HUDEP-2 (cell line): ENCODE results near the gene GNPTG.
"Not testable (repeated sequence)": the region's sequence is repeated elsewhere in the genome, so short reads cannot be mapped to it uniquely, and the experiment has no call there.

ENCODE experiments used
- DNase-seq, 76 experiments: peaks; one replicate each; lab custom pipeline; 2025; ENCODE audit not compliant: unreplicated experiment in 76 of 76; lab: John Stamatoyannopoulos, UW

Gene GNPTG

DNA sequence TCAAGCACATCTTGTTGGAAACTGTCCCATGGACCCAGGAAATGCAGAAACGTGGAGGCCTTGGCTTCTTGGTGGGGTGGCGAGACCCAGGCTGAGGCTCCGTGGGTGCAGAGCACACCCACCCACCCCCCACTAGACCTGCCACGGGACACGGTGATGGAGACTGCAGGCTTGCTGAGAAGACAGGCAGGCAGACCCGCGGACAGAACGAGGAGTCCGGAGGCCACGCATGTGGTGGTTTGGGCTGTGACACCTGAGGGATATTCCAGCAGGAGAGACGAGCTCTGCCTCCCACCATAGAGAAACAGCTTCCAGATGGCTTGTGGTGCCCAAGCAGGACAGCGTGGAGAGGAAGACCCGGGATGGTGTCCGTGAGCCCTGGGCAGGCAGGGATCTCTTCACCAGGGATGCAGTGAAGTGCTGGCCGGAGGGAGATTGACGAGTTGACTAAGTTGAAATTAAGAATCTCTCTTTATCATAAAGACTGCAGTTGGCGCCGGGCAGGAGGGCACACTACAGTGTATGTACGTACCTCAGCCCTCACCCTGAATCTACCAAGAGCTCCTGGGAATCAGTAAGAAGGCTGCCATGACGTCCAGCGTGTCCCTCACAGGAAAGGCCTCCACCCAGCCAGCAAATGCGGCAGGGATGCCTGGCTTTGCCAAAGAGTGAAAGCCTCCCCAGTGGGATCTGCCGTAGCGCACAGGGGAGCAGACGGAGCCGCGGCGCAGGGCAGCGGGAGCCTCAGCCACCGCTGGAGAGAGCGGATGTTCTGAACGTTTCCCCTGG is 34.1 kb upstream of the GNPTG start:
- DNase-seq, result no peak

DNA sequence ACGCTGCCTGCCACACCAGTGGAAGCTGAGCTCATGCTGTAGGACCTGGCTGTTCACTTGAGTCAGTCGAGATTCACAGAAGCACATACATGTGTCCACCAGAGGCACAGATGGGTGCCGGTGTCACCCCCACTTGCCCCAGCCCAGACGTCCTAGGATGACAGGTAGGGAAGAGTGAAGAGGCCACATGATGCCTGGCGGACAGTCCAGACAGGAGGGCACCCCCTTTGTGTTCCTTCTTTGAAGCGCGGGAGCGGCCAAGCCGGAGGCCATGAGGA is 33.5 kb upstream of the GNPTG start:
- DNase-seq, result no peak

DNA sequence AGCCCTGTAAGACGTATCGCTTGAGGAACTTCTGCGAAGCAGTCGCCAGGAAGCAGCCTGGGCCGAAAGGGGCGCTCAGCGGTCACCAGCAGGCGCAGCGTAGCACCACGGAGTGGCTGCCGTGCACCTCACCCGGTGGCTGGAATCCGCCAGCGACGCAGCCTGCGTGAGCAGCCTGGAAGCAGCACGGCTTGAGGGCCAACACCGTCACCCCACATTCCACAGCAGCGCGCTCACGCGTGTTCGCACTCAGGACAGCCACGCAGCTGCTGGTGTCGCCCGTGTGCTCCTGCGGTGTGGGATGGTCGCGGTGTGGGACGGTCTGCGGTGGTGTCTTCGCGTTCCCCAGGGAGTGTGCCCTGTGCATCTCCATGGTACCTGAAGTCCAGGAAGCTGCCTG is 32.7 kb upstream of the GNPTG start:
- no peak for DNase-seq

DNA sequence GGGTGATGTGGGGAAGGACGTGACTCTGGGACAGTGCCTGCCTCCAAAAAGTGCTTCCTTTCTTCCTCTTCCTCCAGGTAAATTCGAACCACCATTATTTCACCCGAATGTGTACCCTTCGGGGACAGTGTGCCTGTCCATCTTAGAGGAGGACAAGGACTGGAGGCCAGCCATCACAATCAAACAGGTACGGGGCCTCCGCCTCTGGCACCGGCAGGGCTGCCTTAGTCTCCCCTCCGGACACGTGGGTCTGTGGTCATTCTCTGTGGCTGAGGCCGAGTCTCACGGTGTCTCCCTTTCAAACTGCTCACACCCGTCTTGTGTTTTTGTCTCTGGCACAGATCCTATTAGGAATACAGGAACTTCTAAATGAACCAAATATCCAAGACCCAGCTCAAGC is 31.6 kb upstream of the GNPTG start:
- no peak for DNase-seq

DNA sequence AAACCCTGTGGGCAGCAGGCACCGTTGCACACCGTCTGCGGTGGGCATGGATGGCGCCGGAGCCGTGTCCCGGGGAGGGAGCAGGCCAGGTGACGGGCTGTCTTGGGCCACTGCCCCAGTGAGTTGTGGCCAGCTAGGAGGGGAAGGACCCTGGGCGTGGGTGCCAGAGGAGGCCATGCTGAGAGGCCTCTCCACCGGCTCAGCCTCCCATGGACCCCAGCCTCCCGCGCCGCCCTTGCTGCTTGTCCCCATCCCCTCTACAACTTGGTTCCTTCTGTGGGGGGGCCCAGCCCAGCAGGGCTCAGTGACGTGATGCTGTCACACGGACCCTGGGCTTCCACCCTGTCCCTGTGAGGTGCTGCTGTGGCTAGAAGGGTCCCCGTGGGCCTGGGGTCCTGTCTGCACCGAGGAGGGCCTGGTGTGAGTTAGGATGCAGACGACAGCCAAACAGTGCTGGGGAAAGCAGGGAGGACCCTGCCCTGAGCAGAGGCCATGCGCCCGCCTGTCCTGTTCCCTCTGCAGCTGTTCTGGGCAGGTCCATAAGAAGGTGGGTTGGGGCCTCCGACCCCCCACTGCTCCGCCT is 31.0 kb upstream of the GNPTG start:
- DNase-seq, result no peak

DNA sequence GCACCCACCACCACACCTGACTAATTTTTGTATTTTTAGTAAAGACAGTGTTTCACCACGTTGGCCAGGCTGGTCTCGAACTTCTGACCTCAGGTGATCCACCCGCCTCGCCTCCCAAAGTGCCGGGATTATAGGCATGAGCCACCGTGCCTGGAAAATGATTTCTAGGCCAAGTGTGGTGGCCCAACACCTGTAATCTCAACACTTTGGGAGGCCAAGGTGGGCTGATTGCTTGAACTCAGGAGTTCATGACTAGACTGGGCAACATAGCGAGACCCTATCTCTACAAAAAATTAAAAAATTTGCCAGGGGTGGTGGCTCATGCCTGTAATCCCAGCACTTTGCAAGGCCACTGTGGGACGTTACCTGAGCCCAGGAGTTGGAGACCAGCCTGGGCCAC is 29.3 kb upstream of the GNPTG start:
- no peak for DNase-seq

DNA sequence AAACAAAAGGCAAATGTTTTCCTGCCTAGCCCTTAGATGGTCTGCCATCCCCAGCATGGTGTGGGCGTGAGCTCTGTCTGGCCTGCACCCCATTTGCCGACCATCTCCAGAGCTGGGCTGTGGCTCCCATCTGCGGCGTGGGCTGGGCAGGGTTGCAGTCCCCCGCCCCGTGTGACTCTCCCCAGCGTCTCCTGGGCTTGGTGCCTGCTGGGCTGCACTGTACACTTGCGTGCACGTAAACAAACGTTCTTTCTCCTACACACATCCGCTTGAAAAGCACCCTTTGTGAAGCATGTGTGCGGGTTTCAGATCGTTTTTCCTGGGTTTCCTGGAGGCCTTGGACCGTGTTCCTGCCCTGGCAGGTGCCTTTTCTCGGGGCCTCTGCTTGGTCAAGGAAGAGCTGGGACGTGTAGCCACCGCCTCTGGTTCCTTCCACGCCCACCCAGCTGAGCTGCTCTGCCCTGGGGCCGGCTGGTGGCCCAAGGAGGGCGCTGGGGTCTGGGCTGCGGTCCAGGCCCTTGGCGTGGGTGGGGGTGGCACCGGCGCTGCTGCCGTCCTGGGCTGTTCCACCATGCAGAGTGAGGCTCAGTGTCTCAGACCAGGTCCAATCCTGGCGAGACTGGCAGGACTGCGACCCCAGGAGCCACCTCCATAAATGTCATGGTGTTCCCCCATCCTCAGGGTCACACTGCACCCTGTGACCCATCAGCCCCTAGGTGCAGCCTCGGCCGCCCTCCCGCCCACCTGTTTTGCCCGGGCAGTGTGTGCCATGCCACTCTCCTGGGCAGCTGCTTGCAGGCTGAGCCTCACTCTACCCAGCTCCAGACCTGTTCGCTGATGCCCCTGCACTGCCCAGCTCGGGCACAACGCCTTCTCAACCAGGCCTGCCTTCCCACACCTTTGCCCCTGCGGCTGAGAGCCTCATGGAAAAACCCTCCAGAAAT is 28.2 kb upstream of the GNPTG start:
- no peak for DNase-seq

DNA sequence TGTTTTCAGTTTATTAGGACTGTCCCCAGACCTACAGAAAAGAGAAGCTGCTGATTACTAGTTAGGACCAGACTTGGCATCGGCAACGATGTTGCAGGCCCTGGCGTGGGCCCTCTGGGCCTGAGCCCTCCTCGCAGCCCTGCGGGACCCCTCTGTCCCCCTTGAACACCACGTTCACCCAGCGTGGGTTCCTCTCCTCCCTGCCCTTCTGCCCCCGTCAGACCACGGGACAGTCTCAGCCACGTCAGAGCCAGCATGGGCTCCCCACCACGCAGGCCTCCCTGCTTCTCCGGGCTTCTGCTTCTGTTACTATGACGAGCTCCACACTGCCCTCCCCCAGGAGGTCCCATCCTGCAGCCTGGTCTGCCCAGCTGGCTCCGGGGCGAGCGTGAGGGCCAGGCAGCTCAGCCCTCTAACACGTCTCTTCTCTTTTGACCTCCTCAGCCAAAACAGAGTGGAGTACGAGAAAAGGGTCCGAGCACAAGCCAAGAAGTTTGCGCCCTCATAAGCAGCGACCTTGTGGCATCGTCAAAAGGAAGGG is 27.4 kb upstream of the GNPTG start:
- DNase-seq, result no peak

DNA sequence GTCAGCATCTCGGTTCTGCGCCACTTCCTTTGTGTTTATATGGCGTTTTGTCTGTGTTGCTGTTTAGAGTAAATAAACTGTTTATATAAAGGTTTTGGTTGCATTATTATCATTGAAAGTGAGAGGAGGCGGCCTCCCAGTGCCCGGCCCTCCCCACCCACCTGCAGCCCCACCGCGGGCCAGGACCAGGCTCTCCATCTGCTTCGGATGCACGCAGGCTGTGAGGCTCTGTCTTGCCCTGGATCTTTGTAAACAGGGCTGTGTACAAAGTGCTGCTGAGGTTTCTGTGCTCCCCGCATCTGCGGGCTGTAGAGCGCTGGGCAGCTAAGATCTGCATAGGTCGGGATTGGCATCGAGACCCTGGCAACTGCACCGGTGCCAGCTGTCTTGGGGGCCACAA is 26.5 kb upstream of the GNPTG start:
- DNase-seq, result no peak

DNA sequence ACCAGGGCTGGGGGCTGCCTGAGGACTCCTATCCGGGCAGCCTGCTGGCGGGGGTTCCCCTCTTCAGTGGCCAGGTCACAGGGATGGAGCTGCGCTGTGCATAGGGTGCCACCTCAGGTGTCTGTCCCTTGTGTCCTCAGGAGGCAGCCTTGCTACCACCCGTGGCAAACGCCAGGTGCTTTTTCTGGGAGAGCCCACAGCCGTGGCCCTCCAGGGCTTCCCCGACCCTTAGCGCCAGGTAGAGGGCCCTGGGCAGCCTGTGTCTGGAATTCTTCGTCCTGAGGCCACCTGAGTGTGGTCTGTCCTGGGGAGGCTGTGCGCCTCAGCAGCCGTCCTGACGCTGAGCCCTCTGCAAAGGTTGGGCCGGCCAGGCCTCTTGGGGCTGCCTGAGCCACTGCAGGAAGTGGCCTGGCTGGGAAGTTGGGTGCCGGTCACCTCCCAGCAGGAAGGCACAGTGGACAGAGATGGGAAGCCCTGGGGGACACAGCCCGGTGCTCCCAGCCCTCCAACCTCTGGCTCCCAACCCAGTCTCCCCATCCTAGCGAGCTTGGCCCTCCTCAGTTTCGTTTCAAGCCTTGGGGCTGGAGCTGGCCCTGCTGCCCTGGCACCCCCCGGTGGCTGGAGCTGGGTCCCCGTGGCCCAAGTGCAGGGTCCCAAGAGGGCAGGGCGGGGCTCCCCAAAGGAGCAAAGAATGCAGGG is 25.9 kb upstream of the GNPTG start:
- no peak for DNase-seq

DNA sequence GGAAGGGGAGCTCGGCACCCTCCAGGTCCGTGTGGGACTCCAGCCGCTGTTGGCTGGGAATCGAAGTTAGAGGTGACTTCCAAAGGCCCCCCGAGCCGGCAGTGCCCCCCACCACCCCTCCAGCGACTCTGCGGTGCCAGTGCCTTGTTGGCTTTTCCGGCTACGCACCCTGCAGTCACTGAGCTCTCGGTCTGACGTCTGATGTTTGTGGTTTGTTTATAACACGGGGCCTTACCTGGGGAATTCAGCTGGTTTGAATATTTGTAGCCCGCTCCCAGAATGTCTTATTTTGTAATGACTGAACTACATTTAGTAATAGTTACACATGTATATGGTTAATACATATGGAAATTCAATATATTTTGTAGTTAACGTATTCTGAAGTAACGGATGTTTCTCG is 25.3 kb upstream of the GNPTG start:
- no peak for DNase-seq

DNA sequence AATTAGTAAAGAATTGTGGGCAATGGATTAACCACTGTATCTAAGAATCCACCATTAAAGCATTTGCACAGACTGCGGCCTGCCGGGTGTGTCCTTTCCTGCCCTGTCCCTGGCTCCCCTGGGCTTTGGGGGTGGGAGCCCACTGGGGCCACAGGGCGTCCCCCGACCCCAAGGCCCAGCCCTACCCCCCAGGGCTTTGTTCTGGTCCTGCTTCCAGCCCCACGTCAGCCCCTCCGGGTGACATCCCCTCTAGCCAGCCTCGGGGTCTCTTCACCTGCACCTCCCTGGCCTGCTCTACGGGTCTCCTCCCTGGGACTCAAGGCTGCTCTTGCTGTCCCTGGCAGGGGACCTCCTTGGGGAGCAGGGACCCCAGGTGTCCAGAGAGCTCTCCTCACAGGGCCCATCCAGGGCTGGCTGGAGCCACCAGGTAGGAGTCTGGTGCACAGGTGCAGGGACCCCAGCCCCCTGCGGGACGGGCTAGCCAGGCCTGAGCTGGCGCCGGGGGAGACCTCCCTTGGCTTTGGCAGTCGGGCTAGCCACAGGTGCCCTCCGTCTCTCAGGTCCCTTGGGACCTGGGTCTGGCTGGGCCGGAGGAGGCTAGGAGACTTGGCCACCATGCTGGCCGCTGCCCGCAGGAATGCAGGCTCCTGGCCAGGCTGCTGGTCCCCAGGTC is 24.6 kb upstream of the GNPTG start:
- no peak for DNase-seq

DNA sequence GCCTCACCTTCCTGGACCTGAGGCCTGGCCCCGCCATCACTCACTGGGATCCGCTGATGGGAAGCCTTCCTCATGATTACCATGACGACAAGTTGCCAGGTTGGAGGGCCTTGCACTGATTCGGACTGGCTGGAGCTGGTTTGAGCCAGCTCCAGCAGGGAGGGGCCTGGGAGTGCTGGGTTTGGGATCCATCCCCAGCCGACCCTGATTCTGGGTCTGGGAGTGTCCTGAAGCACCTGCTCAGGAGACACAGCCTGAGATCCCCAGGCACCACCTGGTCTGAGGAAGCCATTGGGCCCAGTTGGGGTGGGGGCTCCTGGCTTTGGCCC is 24.1 kb upstream of the GNPTG start:
- no peak for DNase-seq

DNA sequence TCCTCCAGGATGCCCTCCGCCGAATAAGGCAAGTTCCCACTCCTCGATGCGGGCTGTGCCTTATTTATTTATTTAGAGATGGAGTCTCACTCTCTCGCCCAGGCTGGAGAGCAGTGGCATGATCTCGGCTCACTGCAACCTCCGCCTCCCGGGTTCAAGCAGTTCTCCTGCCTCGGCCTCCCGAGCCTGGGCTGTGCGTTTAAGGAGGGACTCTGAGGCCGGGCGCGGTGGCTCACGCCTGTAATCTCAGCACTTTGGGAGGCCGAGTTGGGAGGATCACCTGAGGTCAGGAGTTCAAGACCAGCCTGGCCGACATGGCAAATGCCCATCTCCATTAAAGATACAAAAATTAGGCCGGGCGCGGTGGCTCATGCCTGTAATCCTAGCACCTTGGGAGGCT is 23.6 kb upstream of the GNPTG start:
- DNase-seq, result not testable (repeated sequence)

DNA sequence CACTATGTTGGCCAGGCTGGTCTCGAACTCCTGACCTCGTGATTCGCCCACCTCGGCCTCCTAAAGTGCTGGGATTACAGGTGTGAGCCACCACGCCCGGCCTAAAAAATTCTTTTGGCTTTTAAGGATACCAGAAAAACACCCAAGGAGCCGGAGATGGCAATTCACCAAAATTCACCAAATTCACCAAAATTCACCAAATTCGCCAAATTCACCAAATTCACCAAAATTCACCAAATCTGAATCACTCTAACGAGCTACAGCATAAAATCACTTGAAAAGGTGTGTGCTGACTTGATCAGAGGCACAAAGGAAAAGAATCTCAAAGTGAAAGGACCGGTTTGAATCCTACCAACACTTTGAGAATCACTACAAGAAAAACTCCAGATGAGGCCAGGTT is 22.8 kb upstream of the GNPTG start:
- DNase-seq, result not testable (repeated sequence)

DNA sequence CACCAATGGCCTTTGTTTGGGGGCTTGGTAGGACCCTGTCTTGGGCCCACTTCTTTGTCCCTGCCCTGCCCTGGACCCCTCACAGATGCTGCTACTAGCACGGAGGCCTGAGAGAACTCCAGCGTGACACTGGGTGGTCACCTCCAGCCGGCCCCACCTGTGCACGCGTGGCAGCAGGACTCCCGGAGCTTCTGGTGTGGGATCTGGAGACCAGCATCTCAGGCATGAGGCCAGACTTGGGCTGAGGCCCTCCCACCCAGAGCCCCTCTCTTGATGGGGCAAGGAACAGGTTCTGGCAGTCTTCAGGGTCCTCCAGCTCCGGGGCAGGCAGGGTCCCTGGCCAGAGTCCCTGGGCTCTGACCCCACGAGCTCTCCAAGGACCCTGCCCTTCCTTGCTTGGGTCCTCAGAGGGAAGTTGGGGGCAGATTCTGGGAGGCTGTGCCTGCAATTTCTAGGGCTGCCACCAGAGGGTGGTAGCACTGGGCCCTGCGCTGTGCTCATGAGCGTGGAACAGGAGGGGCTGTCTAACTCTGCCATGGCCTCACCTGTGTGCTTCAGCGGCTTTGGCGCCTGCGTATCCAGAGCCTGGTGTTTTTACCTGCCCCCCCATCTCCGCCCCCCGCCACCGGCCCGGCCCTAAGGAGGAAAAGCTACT is 21.3 kb upstream of the GNPTG start:
- DNase-seq, result peak in 5 of 76 experiments; percentile 5 to 45 (median 11)

DNA sequence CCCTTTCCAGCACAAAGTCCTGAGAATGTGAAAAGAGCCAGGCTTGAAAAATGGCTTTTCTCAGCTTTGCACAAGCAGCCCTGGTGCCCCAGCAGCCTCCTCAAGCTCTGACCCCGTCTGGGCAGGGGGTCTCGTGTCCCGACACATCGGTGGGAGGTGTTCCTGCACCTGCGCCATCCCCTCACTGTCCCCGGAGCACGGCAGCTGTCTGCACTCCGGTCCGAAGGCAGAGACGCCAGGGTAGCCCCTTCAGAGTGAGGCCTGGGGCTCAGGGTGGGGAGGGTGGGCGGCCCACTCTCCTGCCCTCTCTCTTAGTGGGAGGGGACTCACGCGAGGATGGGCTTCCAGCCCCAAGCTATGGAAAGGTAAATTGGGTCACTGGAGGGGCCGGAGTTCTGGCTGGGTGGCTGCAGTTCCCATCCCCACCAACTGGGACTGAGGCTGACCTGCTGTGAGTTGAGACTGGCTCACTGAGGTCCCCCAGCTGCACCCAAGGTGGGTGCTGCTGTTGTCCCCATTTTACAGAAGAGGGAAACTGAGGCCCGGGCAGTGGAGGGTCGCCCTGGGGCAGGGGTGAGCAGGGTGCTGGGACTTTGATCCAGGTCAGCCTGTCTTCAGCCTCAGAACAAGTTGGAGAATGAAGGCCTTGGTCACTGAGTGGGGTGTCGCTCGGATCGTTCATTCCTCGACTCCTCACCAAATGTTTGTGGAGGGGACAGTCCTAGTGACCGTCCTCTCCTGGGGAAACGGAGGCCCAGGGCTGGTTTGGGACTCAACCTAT is 20.6 kb upstream of the GNPTG start:
- DNase-seq, result no peak

DNA sequence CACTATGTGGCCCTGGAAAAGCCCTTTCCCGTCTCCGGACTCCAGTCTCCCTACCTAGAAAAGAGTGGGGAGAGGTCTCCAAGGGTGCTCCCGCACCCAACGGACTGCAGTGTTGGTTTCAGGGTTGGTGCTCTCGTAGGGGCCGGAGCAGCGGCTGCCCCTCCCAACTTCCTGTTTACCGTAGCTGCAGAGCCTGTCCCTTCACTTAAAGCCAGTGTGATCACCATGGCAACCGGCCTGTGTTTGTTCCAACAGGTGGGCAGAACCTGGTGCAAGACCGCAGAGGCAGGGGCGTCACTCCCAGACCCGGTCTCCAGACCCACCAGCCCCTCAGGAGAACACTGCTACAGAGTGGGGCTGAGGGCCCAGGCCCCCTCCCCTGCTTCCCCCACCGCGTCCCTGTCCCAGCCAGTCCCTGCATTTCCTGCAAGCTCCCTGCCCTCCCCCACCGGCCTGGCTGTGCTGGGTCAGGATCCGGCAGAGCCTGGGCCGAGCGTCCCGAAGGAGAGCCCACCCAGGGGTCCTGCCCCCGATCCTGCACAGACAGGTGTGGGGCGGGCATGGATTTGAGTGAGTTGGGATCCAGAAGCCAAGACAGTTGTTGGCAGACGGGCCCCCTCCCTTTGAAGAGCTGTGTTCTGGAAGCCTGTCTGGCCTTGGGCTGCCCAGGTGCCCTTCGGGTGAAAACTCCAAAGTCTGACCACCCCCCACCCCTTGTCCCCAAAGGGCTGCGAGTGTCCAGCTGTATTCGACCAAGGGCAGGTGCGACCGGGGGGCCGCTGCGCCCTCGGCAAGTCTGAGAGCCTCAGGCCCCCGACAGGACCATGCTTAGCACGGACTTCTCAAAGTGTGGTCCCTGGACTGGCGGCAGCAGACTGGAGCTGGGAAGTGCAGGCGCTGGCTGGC is 19.8 kb upstream of the GNPTG start:
- peak in 31 of 76 experiments; percentile 9 to 72 (median 40) for DNase-seq
